AG04449 (cell line): ENCODE measurements around the gene SYTL3.

Experiments used
- CTCF ChIA-PET: fragments of 350-600 bp; formaldehyde crosslinking; extraction: SDS; loops from one replicate; lab custom pipeline; 2021; ENCODE audit warnings: antibody characterized with exemption; lab: Yijun Ruan, JAX
- POLR2A ChIA-PET: fragments of 400-600, 350-600 bp; formaldehyde crosslinking; extraction: SDS; loops from one replicate; lab custom pipeline; 2020; ENCODE audit warnings: antibody characterized with exemption, inconsistent platforms; lab: Yijun Ruan, JAX
- DNase-seq: peaks from one replicate; pipeline ENCODE4 v3.0.0-alpha.2; 2010; ENCODE audit warnings: low read depth, low spot score
- H3K4me3 ChIP-seq: 2 replicates; pipeline ENCODE4 v1.5.1; 2011; ENCODE audit warnings: low read depth, mild to moderate bottlenecking, control low read depth, low read length
- CTCF ChIP-seq: IDR thresholded peaks from one replicate; pipeline ENCODE4 v1.5.1; 2011; ENCODE audit warnings: mild to moderate bottlenecking, moderate library complexity, low read length, control low read depth, inconsistent platforms; ENCODE audit not compliant: insufficient read depth; ENCODE audit errors: missing control alignments

Gene SYTL3

GRCh38 chr6:158639056-158639455 lies 10.8 kb upstream of the SYTL3 start:
- ChIA-PET CTCF (interaction anchor here (2.9 to 3.4 kb wide), 3 partner anchors 33 to 425 kb away, joined by 7 to 16 read pairs (median 16); no protein-coding TSS in a partner anchor), POLR2A (interaction anchor here (1.3 kb wide), 1 partner anchor 9 kb away, joined by 3 read pairs; no protein-coding TSS in a partner anchor)
- DNase-seq = no peak
- TF ChIP-seq CTCF = no peak
- no peak overlapping the region for H3K4me3 ChIP-seq

- ChIA-PET POLR2A (no interaction called here), CTCF (interaction anchor here (2.8 to 3.4 kb wide), 2 partner anchors 50 to 419 kb away, joined by 9 to 16 read pairs; no protein-coding TSS in a partner anchor)
- no peak for DNase-seq
- TF ChIP-seq CTCF = no peak
- no peak overlapping the region for H3K4me3 ChIP-seq
Measured at GRCh38 chr6:158640519-158640918, 9.3 kb upstream of the SYTL3 start.

GRCh38 chr6:158642097-158642601 lies 7.7 kb upstream of the SYTL3 start:
- POLR2A ChIA-PET = interaction anchor here (0.6 kb wide), 1 partner anchor 49 kb away, joined by 6 read pairs; no protein-coding TSS in a partner anchor
- CTCF ChIA-PET = interaction anchor here (1.0 to 4.8 kb wide), 4 partner anchors 17 to 428 kb away, joined by 3 to 29 read pairs (median 6); no protein-coding TSS in a partner anchor
- H3K4me3 ChIP-seq = peak overlapping the region; percentile 13; the same call in 1 of the 2 replicates
- TF ChIP-seq CTCF = no peak
- no peak for DNase-seq

- no peak for TF ChIP-seq CTCF
- ChIA-PET POLR2A (interaction anchor here (1.3 kb wide), 1 partner anchor 11 kb away, joined by 6 read pairs; no protein-coding TSS in a partner anchor), CTCF (interaction anchor here (1.1 to 4.8 kb wide), 6 partner anchors 16 to 430 kb away, joined by 3 to 29 read pairs (median 4); no protein-coding TSS in a partner anchor)
- DNase-seq = no peak
- H3K4me3 ChIP-seq = peak overlapping the region; percentile 99
Measured at GRCh38 chr6:158643836-158644230, 6.0 kb upstream of the SYTL3 start.

- TF ChIP-seq CTCF = no peak
- ChIA-PET CTCF (interaction anchor here (1.0 to 4.8 kb wide), 9 partner anchors 15 to 430 kb away, joined by 3 to 29 read pairs (median 3); no protein-coding TSS in a partner anchor), POLR2A (interaction anchor here (0.6 to 1.3 kb wide), 3 partner anchors 10 to 290 kb away, joined by 3 to 6 read pairs (median 6); no protein-coding TSS in a partner anchor)
- DNase-seq = no peak
- H3K4me3 ChIP-seq = peak within 1 kb of the TSS; percentile 99
Measured at GRCh38 chr6:158644231-158645063, 5.4 kb upstream of the SYTL3 start, which contains the start of gene DYNLT1. Gene DYNLT1, minus strand, starts transcription at chr6:158644743. Its CDS starts 35 bp downstream, at chr6:158644708.
